HG03460 (cell line): ENCODE data around the gene ZNF544.

Experiments
- ATAC-seq: cut with Tn5 transposase; IDR thresholded peaks from one replicate; pipeline ENCODE4 v1.9.1; 2021; ENCODE audit not compliant: unreplicated experiment

ZNF544 gene

DNA sequence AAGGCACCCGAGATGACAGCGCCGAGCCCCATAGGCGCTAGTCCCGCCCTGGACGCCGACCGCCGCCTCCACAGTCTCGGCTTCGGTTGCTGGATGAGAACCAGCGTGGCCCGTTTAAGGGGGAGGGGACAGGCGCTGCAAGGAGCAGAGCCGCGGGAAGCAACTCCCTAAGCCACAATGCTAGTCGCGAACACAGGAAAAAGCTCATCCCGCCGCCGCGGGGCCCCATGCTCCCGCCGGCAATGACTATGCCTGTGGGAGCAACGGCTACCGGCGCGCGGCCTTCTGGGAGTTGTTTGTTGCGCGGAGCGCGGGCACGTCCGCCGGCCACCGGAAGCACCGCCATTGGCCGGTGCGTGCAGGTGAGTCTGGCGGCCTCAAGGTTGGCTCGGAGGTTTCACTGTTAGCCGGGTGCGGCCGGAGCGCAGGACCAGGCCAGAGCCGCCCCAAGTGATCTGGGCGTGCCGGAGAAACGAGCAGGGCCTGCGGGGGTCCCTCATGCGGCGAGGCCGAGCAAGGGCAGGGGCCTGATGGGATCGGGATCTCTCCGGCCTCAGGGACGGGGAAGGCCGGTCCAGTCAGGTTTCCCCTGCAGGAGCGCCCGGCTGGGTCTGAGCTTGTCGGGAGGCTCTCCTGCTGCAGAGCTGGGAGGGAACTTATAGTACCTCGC is at the start of gene ZNF544:
Gene ZNF544, plus strand, starts transcription at position 330 of the 670 bp plus-strand sequence. CDS start 15,110 bp downstream, outside the sequence.
- peak; percentile 93 for ATAC-seq

DNA sequence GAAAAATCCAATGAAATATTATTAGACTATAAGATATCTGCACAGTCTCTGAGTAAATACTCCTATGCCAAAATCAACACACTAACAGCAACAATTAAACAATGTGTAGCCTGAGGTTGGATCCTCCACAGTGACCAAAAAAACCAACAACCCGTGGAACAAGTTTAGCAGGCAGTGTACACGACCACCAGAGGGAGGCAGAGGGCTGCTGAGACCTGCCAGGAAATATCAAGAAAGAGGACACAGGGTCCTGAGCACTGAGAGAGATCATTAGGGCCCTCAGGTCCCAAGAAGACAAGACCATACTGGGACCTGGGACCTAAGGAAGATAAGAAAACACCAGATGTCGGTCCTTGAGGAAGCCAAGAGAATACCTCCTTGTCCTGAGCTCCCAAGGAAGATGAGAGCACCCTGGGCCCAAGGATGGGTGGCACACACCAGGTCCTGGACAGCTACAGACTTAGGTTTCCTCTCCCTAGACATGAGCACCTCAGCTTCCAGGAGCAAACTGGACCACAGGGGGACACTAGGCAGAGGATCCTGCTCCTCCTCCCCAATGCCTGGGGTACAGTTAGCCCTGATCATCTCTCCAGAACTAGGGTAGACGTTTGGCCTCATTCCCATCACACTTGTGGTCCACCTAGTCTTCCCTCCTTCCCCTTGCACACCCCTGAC is 46.7 kb upstream of the ZNF544 start:
- no peak for ATAC-seq

DNA sequence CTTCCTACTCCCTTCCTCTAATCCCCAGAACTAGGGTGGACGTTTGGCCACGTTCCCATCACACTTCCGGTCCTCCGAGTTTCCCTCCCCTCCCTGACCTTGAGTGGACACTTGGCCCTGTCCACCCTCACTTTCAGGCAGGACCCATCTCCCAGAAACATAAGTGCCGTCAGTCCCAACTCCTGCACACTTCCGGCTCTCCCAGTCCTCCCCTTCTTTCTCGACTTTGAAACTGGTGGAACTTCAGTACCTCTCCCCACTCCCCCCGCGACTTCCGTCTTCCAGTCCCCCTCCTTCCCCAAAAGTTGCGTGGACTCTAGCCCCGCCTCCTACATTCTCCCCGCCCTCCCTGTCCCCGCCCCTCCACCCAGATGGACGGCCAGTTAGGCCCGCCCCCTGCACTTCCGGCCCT is 46.1 kb upstream of the ZNF544 start:
- no peak for ATAC-seq

DNA sequence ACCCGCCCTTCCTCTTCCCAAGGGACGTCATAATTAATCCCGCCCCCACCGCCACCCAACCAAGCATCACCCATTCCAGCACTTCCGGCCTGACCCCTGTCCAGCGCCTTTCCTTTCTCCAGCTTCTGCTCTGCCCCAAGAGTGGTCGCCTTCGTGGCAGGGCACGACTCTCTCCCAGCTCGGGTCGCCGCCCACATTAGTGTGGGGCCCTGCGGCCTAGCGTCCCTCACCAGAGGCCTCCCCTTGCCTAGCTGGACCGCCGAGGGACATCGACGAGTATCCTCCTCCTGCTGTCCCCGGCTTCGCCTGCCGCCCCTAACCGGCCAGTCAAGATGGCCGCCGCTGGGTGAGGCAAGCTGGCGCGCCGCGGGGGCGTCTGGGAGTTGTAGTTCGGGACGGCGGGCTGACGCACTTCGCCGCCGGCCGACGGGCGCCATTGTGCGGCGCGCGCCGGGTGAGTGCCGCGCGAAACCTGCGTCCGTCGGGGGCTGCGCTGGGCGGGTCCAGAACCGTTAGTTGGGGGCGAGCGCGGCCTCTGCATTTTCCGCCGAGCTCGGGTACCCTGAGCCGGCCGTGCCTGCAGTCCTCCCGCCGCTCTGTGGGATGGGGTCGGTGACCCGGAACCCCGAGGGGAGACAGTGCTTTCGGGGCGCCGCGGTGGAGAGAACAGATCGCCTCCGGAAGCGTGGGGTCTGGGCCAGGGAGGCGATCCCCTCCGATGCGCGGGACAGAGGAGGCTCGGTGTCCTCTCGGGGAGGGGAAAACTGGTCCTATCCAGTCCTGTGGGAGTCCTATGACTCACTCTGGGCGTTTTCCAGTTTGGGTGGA is 45.5 kb upstream of the ZNF544 start, which contains the start of gene ZNF274:
Gene ZNF274, plus strand, starts transcription at position 73 of the 828 bp plus-strand sequence. CDS start 905 bp downstream, outside the sequence.
- ATAC-seq, result peak; percentile 88

DNA sequence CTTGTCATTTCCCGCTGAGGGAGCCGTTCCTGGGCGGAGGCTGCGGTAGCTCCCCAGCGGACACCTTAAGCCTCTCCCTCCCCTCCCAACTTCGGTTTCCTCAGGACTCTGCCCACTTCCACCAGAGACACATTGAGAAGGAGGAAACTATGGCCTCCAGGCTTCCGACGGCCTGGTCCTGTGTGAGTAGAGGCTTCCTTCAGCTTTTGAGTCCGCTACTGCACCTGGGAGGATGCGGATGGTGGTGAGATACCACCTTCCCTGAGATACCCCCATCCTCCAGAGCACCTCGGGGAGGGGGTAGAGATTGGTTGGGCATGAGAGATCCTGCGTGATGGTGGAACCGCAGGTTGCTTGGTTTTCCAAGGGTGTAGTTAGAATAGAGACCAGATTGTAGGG is 44.9 kb upstream of the ZNF544 start:
- no peak for ATAC-seq

DNA sequence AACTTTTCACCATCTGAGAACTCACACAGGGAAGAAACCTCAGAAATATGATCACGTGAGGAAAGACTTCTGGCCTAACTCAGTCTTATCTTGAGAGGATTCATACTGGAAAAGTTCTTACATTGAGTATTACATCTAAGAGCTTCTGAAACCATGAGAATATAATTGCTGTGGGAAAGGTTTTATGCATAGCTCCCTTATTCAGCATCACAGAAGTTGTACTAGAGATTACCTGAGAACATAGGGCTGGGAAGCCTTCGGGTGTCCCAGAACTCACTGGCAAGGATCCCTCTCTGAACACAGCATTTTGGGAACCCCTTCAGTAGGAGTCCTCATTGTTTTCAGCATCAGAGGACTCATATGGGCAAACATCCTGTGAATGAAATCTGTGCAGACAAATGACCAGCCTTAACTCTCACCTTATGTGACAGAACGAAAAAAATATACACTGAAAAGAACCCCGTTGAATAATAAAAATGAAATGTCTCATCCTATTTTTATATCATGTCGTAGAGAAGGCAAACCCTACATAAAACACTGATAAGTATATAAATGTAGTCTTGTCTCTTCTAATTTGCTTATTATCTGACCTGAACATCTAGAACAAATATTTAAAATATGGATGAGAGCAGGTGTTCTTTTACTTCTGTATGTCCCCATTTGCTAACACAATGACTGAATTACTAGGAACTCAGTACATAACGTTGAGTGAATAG is 31.7 kb upstream of the ZNF544 start:
- no peak for ATAC-seq

DNA sequence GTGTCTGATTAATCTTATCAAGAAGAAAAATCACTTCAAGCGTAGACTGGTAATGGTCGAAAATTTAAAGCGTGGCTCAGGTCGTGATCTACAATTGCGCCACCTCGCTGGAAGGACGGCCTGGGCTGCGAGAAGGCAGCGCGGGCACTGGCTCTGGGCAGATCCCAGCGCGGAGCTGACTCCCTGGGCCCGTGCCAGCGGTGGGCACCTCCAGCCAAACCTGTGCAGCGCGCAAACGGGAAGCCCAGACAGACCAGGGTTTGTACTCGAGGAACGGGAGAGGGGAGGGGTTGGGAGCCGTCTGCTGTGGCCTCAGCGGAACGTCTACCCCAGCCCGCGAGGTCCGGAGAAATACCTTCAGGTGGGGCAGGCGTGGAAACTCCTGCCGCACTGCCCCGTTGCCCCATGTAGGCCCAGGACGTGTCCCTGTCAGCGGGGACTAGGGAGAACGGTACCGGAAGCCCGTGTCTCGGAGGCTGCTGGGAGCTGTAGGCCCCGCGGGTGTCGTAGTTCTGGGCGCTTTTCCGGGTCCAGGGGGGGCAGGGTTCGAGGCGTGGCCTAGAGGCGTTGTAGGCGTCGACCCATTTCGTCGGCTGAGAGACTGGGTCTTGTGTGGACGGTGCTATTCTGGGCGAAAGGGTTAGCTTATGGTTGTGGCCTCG is 24.8 kb upstream of the ZNF544 start:
- ATAC-seq, result no peak

DNA sequence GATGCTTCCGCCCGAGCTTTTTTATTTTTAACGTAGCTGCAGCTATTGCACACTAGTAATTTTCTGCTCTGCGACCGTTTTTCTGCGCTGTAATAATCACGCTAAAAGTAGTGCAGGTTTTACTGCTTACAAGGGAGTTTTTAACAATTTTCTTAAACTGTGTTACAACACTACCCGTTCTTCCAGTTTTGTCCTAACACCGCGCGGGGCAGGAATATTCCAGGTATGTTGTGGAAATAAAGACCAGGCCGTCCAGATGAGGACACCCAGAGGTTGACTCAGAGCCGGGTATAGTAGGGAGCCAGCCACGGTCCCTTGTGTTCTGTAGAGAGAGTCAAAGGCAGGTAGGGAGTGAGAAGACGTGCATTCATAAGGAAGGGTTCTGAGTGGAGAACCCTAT is 24.1 kb upstream of the ZNF544 start:
- no peak for ATAC-seq

DNA sequence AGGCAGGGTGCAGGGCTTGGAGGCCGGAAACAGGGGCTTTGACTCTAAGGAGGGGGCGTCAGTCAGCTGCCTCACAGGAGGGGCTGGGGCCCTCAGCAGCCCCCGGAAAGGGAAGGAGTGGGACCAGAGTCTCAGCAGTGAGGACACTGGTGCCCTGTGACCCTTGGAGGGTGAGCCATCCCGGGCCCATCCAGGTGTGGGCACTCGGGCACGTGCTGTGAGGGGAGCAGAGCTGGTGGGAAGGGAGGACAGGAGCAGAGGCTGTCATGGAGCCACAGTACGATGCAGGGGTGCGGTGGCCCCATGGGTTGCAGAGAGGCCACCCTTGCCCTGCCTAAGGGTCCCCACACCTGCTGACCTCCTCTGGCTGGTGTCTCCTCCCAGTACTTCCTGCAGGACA is 19.1 kb upstream of the ZNF544 start:
- ATAC-seq, result no peak

DNA sequence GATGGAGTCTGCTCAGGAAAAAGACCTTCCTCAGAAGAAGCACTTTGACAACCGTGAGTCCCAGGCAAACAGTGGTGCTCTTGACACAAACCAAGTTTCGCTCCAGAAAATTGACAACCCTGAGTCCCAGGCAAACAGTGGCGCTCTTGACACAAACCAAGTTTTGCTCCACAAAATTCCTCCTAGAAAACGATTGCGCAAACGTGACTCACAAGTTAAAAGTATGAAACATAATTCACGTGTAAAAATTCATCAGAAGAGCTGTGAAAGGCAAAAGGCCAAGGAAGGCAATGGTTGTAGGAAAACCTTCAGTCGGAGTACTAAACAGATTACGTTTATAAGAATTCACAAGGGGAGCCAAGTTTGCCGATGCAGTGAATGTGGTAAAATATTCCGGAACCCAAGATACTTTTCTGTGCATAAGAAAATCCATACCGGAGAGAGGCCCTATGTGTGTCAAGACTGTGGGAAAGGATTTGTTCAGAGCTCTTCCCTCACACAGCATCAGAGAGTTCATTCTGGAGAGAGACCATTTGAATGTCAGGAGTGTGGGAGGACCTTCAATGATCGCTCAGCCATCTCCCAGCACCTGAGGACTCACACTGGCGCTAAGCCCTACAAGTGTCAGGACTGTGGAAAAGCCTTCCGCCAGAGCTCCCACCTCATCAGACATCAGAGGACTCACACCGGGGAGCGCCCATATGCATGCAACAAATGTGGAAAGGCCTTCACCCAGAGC is 16.2 kb upstream of the ZNF544 start:
- ATAC-seq, result no peak

DNA sequence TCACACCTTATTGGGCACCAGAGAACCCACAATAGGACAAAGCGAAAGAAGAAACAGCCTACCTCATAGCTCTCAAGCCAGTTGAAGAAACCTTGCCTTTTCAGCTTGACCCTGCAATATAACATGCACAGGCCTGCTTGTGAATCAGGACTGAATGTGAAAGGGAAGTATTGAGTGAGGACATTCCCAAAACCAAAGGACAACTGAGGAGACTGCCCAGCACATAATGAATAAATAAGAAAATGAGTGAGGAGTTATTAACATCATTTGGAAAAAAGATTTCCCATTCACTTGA is 15.7 kb upstream of the ZNF544 start:
- no peak for ATAC-seq

DNA sequence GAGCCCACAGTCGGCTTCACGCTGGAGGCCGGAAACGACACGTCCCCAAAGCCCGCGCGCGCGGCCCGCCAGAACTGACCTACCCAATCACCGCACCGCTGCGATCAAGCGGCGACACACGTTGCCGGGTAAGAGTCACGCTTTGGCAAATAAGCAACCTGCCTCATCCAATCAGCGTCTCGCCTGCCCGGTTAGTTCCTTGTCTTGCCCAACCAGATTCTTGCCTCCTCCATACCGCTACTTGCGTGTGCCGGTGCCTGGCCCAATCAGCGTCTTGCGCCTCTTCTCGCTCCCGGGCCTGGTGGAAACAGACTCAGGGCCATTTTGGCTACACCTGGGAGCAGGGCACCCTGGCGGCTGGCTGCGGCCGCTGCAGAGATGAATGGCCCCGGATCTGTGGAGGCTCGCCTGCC is 11.6 kb upstream of the ZNF544 start:
- no peak for ATAC-seq

DNA sequence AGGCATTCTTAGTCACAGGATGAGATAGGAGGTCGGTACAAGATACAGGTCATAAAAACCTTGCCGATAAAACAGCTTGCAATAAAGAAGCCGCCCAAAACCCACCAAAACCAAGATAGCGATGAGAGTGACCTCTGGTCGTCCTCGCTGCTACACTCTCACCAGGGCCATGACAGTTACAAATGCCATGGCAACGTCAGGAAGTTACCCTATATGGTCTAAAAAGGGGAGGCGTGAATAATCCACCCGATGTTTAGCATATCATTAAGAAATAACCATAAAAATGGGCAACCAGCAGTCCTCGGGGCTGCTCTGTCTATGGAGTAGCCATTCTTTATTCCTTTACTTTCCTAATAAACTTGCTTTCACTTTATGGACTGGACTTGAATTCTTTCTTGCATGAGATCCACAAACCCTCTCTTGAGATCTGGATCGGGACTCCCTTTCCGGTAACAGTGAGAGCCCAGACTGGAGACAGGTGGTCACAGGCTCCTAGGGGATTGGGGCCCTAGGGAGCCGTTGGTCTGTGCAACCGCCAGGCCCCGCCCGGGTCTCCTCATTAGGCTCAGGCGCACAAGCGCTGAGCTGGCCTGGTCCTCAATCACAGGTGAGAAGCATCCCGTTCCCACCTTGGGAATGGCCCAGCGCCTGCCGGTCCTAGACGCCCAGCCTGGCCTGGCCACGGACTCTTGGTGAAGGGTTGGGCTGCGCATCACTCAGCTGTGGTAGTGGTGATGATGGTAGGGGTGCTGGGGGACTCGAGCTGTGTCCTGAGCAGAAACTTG is 10.9 kb upstream of the ZNF544 start:
- ATAC-seq, result no peak

DNA sequence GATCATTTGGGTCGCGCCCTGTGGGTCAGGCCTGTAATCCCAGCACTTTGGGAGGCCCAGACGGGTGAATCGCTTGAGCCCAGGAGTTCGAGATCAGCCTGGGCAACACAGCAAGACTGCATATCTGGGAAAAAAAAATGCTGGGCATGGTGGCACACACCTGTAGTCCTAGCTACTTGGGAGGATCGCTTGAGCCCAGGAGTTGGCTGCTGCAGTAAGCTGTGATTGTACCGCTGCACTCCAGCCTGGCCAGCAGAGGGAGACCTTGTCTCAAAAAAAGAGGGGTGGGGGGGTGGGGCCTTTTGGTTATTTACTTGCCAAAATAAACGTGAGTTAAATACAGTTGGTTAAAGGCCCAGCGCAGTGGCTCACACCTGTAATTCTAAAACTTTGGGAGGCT is 9.8 kb upstream of the ZNF544 start:
- ATAC-seq, result no peak

DNA sequence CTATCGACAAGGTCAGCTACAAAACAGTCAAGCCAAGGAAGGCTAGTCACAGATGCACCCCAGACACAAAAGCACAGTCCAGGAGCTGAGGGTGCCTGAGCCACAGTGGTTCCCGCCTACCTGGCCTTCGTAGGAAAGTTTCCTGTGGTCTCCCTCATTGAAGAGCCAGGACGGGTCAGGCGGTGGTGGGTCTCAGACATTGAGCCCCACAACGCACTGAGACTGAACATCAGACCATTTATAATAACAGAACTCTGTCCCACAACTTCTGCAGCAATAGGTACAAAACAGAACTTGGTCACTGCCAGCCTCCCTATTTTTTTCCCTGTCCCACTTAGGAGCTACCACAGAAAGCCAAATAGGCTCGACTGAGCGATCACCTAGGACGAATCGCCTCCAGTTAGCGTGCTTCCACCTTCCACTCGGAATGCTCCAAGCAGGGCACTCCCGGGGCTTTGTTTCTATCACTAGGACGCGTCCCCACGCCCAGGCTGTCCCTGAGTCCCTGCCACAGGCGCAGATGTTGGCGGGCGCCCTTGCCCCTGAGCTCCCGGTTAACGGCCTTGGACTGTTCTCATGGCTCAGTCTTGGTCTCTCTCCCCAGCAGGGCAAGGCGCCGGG is 640 bp upstream of the ZNF544 start:
- ATAC-seq, result no peak

DNA sequence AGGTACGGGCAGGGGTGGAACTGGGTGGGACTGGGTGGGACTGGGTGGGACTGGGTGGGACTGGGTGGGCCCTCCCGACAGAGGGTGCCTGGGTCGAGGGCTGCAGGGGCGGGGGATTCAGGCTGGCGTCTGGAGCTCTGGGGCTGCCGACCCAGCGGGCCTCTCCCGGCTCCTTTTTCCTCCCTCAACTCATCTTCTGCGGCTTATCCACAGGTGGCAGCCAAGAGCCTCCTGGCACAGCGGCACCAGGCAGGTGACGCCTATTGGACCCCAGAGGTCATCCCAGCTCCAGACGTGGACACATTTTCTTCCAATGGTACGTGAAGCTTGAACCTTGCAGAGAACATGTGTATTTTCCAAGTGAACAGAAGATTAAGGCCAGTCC is 533 bp downstream of the ZNF544 start:
- ATAC-seq, result no peak

DNA sequence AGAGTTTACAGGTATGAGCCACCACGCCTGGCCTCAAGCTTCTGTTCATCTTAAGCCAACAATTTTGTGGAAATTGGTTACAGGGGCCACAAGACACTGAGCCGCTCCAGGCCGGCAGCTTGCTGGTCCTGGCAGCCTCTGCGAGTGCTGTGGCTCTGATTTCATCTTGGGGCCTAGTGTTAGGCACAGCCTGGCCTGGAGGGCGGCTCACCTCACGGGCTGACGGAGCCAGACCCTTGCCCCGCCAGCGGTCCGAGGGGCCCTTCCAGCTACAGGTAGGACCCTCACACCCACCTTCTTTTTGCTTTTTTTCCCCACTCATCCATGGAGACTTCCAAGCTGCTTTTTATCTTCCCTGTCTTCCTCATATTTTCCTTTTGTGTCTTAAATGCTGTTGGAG is 8.6 kb downstream of the ZNF544 start:
- ATAC-seq, result no peak

DNA sequence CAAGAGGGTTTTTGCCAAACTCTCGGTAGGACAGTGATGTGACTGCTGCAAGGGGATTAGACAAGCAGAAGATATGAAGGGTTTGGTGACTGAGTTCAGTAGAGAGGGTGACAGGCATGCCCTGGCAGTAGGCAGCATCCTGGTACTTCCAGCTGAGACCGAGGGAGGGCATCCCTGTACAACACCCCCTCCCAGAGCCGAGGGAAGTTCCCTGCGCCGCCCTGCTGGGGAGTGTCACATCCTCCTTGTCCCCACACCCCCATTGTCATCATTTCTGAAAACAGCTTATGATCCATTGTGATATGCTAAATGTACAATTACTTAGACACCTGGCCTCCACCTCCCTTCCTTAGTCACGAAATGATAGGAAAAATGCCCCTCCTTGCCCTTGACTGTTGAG is 14.6 kb downstream of the ZNF544 start:
- no peak for ATAC-seq

DNA sequence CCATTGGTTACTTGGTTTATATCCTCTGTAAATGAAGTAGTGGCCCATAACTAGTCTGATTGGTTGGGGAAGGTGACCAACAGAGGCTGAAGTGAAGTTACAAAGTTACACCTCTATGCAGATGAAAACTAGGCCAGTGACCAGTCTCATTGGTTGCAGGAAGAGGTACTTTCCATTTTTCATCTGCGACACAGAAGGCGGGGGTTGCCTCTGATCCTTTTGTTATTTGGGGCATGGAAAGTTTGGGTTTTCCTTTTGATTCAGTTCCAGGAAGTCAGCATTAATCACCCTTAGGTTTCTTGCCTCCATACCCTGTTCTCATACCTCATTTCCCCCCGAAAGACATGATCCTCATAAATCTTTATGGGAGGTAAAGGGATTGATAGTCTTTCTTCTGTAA is 20.2 kb downstream of the ZNF544 start:
- no peak for ATAC-seq
